GM12873 (cell line): ENCODE data around the gene EDAR.
A peak's percentile ranks its signal among the peaks of the same experiment; 100 is the strongest.

Experiments
- TF ChIP-seq, protein P1 (sequence below): IDR thresholded peaks from 2 replicates; pipeline ENCODE4 v1.5.1; 2012; ENCODE audit warnings: low read depth, mild to moderate bottlenecking, moderate library complexity, low read length, control low read depth; ENCODE audit not compliant: insufficient read depth; ENCODE audit errors: missing control alignments

Gene EDAR

DNA sequence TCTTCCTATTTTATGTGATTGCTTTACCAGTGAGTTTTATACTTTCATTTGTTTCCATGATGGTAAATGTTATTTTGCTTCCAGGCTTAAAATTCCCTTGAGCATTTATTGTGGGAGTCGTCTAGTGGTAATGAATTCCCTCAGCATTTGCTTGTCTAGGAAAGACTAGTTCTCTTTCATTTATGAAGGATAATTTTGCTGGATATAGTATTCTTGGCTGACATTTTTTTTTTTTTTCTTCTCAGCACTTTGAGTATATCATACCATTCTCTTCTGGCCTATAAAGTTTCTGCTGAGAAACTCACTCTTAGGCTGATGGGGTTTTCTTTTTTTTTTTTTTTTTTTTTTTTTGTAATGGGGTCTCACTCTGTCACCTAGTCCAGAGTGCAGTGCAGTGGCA, 99.1 kb downstream of the EDAR start:
- TF ChIP-seq, protein P1, sequence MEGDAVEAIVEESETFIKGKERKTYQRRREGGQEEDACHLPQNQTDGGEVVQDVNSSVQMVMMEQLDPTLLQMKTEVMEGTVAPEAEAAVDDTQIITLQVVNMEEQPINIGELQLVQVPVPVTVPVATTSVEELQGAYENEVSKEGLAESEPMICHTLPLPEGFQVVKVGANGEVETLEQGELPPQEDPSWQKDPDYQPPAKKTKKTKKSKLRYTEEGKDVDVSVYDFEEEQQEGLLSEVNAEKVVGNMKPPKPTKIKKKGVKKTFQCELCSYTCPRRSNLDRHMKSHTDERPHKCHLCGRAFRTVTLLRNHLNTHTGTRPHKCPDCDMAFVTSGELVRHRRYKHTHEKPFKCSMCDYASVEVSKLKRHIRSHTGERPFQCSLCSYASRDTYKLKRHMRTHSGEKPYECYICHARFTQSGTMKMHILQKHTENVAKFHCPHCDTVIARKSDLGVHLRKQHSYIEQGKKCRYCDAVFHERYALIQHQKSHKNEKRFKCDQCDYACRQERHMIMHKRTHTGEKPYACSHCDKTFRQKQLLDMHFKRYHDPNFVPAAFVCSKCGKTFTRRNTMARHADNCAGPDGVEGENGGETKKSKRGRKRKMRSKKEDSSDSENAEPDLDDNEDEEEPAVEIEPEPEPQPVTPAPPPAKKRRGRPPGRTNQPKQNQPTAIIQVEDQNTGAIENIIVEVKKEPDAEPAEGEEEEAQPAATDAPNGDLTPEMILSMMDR: no peak

DNA sequence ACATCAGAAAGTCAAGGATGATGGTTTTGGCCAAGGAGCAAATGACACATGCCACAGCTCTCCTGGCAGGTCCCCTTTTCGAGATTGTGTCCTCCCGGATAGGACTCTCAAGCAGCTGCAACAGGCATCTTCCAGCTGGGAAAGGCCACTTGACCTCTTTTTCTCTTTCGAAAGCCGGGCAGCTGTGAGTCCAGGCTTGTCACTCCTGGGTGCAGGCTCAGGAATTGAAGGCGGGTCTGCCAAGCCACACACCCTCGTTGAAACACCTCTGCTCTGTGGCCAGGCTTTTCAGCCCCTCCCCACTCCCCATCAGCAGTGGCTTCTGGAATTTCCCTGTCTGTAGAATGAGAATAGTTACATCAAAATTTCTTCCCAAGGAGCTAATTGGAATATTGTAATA, 104.4 kb downstream of the EDAR start:
- TF ChIP-seq, protein P1: no peak

DNA sequence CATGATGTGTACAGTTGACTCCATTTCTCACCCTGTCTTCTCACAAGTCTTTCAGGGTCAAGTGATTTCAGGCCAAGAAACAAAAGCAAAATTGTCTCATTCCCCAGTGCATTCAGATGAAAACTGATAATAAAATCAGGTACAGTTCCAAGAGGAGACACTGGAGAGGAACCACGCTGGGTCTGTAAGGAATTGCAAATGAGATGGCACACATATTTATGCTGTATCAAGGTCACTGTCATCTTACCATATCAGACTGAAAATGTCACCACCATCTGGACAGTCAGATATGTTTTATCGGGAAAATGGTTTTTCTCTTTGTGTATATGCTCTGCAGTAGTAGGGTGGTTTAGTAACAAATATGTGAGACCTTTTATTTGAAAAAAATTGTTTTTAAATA, 110.7 kb downstream of the EDAR start:
- TF ChIP-seq, protein P1: no peak

DNA sequence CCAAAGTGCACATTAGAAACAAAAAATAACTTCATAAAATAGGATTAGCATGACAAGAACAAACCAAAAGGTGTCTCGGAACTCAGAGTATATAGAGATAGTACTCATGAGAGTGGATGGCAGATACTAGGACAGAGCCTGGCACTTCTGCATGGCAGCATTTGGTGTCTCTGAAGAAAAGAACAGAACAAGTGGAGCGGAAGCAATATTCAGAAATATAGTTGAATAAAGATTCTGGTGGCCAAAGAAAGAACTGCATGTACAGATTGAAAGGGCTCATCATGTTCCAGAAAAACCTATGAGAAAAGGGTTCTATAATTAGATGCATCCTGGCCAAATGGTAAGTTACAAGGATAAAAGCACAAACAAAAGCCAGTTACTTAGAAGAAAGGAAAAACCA, 111.5 kb downstream of the EDAR start:
- TF ChIP-seq, protein P1: peak; percentile 15

DNA sequence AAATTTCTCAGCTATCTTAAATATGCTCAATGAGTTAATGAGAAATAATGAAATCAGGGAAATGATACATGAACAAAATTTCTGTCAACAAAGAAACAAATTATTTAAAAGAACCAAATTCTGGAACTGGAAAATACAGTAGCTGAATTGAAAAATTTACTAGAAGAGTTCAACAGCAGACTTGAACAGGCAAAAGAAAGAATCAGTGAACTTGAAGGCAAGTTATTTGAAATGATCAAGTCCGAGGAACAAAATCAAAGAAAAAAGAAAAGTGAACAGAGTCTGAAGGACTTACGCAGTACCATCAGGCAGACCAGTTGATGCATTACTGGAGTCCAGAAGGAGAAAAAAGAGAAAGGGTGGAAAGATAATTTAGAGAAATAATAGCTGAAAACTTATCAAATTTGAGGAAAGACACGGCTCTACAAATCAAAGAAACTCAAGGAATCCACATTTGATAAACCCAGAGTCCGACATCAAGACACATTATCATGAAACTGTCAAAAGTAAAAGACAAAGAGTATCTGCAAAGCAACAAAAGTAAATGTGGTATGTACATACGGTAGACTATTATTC, 118.9 kb downstream of the EDAR start:
- TF ChIP-seq, protein P1: no peak

DNA sequence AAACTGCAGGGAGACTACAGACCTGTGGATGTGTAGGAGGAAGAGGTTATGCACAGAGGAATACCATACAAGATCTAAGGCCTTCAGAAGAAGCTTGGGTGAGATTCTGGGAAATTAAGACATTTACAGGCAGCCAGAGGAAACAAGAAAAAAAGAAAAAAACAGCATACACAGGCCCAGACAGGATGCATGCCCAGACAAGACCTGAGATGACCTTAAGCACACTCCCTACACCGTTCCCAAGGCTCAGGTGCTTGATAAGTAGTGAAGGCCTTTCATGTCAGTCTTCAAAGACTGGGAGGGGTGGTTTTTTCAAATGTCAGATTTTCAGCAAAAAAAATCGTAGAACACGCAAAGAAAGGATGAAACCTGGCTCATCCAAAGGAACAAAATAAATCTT, 119.5 kb downstream of the EDAR start:
- TF ChIP-seq, protein P1: no peak

DNA sequence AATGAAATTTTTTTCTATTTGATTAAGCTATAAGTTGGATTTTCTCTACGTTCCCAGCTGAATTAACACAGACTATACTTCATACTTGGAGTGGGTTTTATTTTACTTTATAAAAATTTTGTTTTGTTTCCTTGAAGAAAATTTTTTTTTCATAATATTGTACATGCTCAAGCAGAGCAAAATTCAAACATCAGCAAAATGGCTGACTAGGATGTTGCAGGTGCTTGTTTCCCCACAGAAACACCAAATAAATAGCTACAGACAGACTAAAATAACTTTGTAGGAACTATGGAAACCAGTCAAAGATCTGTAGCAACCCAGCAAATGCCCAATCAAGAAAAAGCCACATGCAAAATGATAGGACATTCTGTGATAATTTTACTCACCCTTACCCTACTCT, 120.1 kb downstream of the EDAR start:
- TF ChIP-seq, protein P1: no peak
